Smooth muscle cell (in vitro differentiated cells): ENCODE data around the gene YDJC. TPM values are rescaled to one million over a fixed set of nuclear protein-coding genes. Genes with fewer than 3 reads are reported as not detected.
A peak's percentile ranks its signal among the peaks of the same experiment; 100 is the strongest.
"Not testable (repeated sequence)": the region's sequence is repeated elsewhere in the genome, so short reads cannot be mapped to it uniquely, and the experiment has no call there.

ENCODE experiments used
- DNase-seq: peaks from one replicate; lab custom pipeline; 2025; ENCODE audit not compliant: unreplicated experiment; lab: John Stamatoyannopoulos, UW
- H2AFZ ChIP-seq: fragments of 200-600 bp; sonication (generic); 2 replicates; pipeline ENCODE4 v1.6.0; 2016; ENCODE audit warnings: antibody characterized with exemption, low read depth, mild to moderate bottlenecking
- H3F3A ChIP-seq: fragments of 200-600 bp; sonication (generic); 2 replicates; pipeline ENCODE4 v1.6.0; 2017; ENCODE audit warnings: antibody characterized with exemption, low read depth
- H3K27ac ChIP-seq: fragments of 200-600 bp; sonication (generic); 2 replicates; pipeline ENCODE4 v1.5.1; 2016; ENCODE audit warnings: low read depth, mild to moderate bottlenecking
- H3K27me3 ChIP-seq: fragments of 200-600 bp; sonication (generic); 2 replicates; pipeline ENCODE4 v1.6.1; 2016; ENCODE audit warnings: low read depth, mild to moderate bottlenecking
- H3K36me3 ChIP-seq: fragments of 200-600 bp; sonication (generic); 2 replicates; pipeline ENCODE4 v1.5.1; 2016; ENCODE audit warnings: low read depth
- H3K4me1 ChIP-seq: fragments of 200-600 bp; sonication (generic); 2 replicates; pipeline ENCODE4 v1.5.1; 2016; ENCODE audit warnings: low read depth
- H3K4me2 ChIP-seq: fragments of 200-600 bp; sonication (generic); 2 replicates; pipeline ENCODE4 v1.6.0; 2016; ENCODE audit warnings: mild to moderate bottlenecking
- H3K4me3 ChIP-seq: fragments of 200-600 bp; sonication (generic); 2 replicates; pipeline ENCODE4 v1.5.1; 2016; ENCODE audit warnings: mild to moderate bottlenecking
- H3K79me2 ChIP-seq: fragments of 200-600 bp; sonication (generic); 2 replicates; pipeline ENCODE4 v1.6.0; 2016; ENCODE audit warnings: low read depth, mild to moderate bottlenecking
- H3K9ac ChIP-seq: fragments of 200-600 bp; sonication (generic); 2 replicates; pipeline ENCODE4 v1.6.0; 2016; ENCODE audit warnings: low read depth
- H3K9me3 ChIP-seq: fragments of 200-600 bp; sonication (generic); replicated peaks from 2 replicates; pipeline ENCODE4 v1.5.1; 2016; ENCODE audit warnings: low read depth
- H4K20me1 ChIP-seq: fragments of 200-600 bp; sonication (generic); 2 replicates; pipeline ENCODE4 v1.6.0; 2016; ENCODE audit warnings: low read depth
- WGBS: methylation state at CpG from one replicate; pipeline ENCODE4 v1.1.7; 2016; ENCODE audit warnings: low lambda C conversion rate; 5-methylcytosine and 5-hydroxymethylcytosine counted together
- polyA plus RNA-seq: library from polyadenylated mRNA; unstranded; fragments of >200 nt; fragmentation: Nextera tagmentation; extraction: Ambion mirVana; gene quantifications from 2 replicates; pipeline ENCODE4 v1.2.1, GENCODE V29; 2016
- total RNA-seq: library from RNA; depleted of rRNA; stranded (reverse); fragments of >200 nt; gene quantifications from 2 replicates; pipeline ENCODE4 v1.2.3, GENCODE V29; 2014
- TF ChIP-seq, protein P1 (sequence below): fragments of 200-600 bp; sonication (generic); IDR thresholded peaks from 2 replicates; pipeline ENCODE4 v1.5.1; 2017; ENCODE audit warnings: borderline replicate concordance, mild to moderate bottlenecking, antibody characterized with exemption; ENCODE audit not compliant: insufficient read depth, poor library complexity, severe bottlenecking

YDJC gene, protein sequence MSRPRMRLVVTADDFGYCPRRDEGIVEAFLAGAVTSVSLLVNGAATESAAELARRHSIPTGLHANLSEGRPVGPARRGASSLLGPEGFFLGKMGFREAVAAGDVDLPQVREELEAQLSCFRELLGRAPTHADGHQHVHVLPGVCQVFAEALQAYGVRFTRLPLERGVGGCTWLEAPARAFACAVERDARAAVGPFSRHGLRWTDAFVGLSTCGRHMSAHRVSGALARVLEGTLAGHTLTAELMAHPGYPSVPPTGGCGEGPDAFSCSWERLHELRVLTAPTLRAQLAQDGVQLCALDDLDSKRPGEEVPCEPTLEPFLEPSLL
- total RNA-seq: 12.0 and 19.3 TPM in 2 replicates
- 15.2 and 17.2 TPM in 2 replicates for polyA plus RNA-seq

GRCh38 chr22:21629255-21630149, at the start of gene YDJC:
Gene YDJC (minus strand): TSS chr22:21630022. CDS start chr22:21630014, 8 bp downstream.
- Histone ChIP-seq H4K20me1 (peaks cover 46% of the 10 kb centered on the region), H3K36me3 (no peaks in the 10 kb centered on the region), H3K4me1 (no peaks in the 10 kb centered on the region), H3F3A (no peaks in the 10 kb centered on the region), H3K79me2 (peaks cover 2% of the 10 kb centered on the region), H3K27ac (peak within 1 kb of the TSS; percentile 7), H3K9me3 (no peaks in the 10 kb centered on the region), H3K4me3 (peak within 1 kb of the TSS; percentile 80), H3K27me3 (no peaks in the 10 kb centered on the region), H3K9ac (peak within 1 kb of the TSS; percentile 71), H3K4me2 (peak within 1 kb of the TSS; percentile 93), H2AFZ (peak within 1 kb of the TSS; percentile 1)
- TF ChIP-seq, protein P1, sequence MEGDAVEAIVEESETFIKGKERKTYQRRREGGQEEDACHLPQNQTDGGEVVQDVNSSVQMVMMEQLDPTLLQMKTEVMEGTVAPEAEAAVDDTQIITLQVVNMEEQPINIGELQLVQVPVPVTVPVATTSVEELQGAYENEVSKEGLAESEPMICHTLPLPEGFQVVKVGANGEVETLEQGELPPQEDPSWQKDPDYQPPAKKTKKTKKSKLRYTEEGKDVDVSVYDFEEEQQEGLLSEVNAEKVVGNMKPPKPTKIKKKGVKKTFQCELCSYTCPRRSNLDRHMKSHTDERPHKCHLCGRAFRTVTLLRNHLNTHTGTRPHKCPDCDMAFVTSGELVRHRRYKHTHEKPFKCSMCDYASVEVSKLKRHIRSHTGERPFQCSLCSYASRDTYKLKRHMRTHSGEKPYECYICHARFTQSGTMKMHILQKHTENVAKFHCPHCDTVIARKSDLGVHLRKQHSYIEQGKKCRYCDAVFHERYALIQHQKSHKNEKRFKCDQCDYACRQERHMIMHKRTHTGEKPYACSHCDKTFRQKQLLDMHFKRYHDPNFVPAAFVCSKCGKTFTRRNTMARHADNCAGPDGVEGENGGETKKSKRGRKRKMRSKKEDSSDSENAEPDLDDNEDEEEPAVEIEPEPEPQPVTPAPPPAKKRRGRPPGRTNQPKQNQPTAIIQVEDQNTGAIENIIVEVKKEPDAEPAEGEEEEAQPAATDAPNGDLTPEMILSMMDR: peak; percentile 38
- DNase-seq: peak; percentile 56
- 1% methylated on average over 85 of the region's 93 CpGs for WGBS

- no peaks in the 10 kb centered on the region for H3K27me3 ChIP-seq
- H3K9me3 ChIP-seq: no peaks in the 10 kb centered on the region
- no peak overlapping the region for H3K9ac ChIP-seq
- DNase-seq: no peak
- H3K27ac ChIP-seq: no peak overlapping the region
- no peak overlapping the region for H3K4me3 ChIP-seq
- 86% methylated on average over 4 of the region's 4 CpGs for WGBS
- no peaks in the 10 kb centered on the region for H3K79me2 ChIP-seq
- no peaks in the 10 kb centered on the region for H3K36me3 ChIP-seq
- TF ChIP-seq, protein P1: no peak
- no peaks in the 10 kb centered on the region for H3K4me1 ChIP-seq
- no peak overlapping the region for H3K4me2 ChIP-seq
- H4K20me1 ChIP-seq: no peaks in the 10 kb centered on the region
- no peak overlapping the region for H2AFZ ChIP-seq
- no peaks in the 10 kb centered on the region for H3F3A ChIP-seq
Measured at GRCh38 chr22:21679383-21679782, 49.6 kb upstream of the YDJC start.

- H3K4me1 ChIP-seq, H3K4me2 ChIP-seq, DNase-seq, H3K9me3 ChIP-seq, H2AFZ ChIP-seq, H3K4me3 ChIP-seq, H3K36me3 ChIP-seq, H3K79me2 ChIP-seq, H3K27me3 ChIP-seq, H3F3A ChIP-seq, H3K9ac ChIP-seq, H4K20me1 ChIP-seq, H3K27ac ChIP-seq: not testable (repeated sequence)
- over 99% methylated on average over 12 of the region's 12 CpGs for WGBS
Measured at GRCh38 chr22:21678842-21679241, 49.0 kb upstream of the YDJC start.
